K562 (cell line): ENCODE data around the gene EVPL. TPM values are rescaled to one million over a fixed set of nuclear protein-coding genes. Genes with fewer than 3 reads are reported as not detected.

Source experiments
- CEBPZ ChIP-seq: fragments of 150-350 bp; IDR thresholded peaks from 2 replicates; pipeline ENCODE4 v1.6.1; 2014; ENCODE audit warnings: low read depth, mild to moderate bottlenecking, low read length, borderline replicate concordance
- CREM ChIP-seq: IDR thresholded peaks from 2 replicates; pipeline ENCODE4 v1.6.1; 2014; ENCODE audit warnings: antibody characterized with exemption, low read depth
- GTF2F1 ChIP-seq: IDR thresholded peaks from 2 replicates; pipeline ENCODE4 v1.6.1; 2011; ENCODE audit warnings: low read depth, low read length, improper control_type of control experiment
- MAX ChIP-seq: sonication (generic); formaldehyde crosslinking; IDR thresholded peaks from 2 replicates; pipeline ENCODE4 v1.9.0; 2022; ENCODE audit warnings: mild to moderate bottlenecking, missing genetic modification reagents
- NUFIP1 ChIP-seq: fragments of 450-650 bp; IDR thresholded peaks from 2 replicates; pipeline ENCODE4 v1.6.1; 2018; ENCODE audit not compliant: partially characterized antibody
- REST ChIP-seq, 2 experiments: fragments of 450-650 bp; formaldehyde crosslinking in 1 of 2; IDR thresholded peaks; 2 replicates each; pipeline versions ENCODE4 v1.4.0 to v1.6.1; 2014 to 2020; ENCODE audit warnings: mild to moderate bottlenecking in 2 of 2, borderline replicate concordance in 1 of 2, low read depth in 1 of 2
- RFX7 ChIP-seq: fragments of 250-450 bp; sonication (Bioruptor Pico); IDR thresholded peaks from 2 replicates; pipeline ENCODE4 v1.5.1; 2021; ENCODE audit warnings: mild to moderate bottlenecking
- SMC3 ChIP-seq: conservative IDR thresholded peaks from 2 replicates; pipeline ENCODE4 v1.6.1; 2011; ENCODE audit warnings: low read depth, low read length, improper control_type of control experiment; ENCODE audit not compliant: insufficient read depth
- SP1 ChIP-seq: sonication (generic); formaldehyde crosslinking; IDR thresholded peaks from 2 replicates; pipeline ENCODE4 v1.8.1; 2022; ENCODE audit warnings: mild to moderate bottlenecking, missing genetic modification reagents
- STAG1 ChIP-seq: sonication (generic); formaldehyde crosslinking; IDR thresholded peaks from 2 replicates; pipeline ENCODE4 v1.5.0; 2020; ENCODE audit warnings: missing genetic modification reagents, borderline replicate concordance
- ZBTB26 ChIP-seq: fragments of 450-650 bp; formaldehyde crosslinking; IDR thresholded peaks from 2 replicates; pipeline ENCODE4 v1.4.0; 2022; ENCODE audit warnings: missing genetic modification characterization
- ZFP1 ChIP-seq: fragments of 450-650 bp; formaldehyde crosslinking; IDR thresholded peaks from 2 replicates; pipeline ENCODE4 v1.4.0; 2020; ENCODE audit warnings: mild to moderate bottlenecking, mixed read lengths
- ZNF347 ChIP-seq: fragments of 450-650 bp; formaldehyde crosslinking; IDR thresholded peaks from 2 replicates; pipeline ENCODE4 v1.4.0; 2020; ENCODE audit warnings: low read depth, mild to moderate bottlenecking, moderate library complexity
- ZNF77 ChIP-seq: fragments of 250-450 bp; sonication (Bioruptor Pico); IDR thresholded peaks from 2 replicates; pipeline ENCODE4 v1.5.0; 2020
- polyA plus RNA-seq, 8 experiments: library from polyadenylated mRNA; depleted of rRNA in 4 of 8; stranded (reverse) in 5 of 8; unstranded in 3 of 8; fragments of >200 nt; fragmentation: Nextera tagmentation in 2 of 8; fragmentation: Illumina TruSeq in 1 of 8; extraction: Ambion mirVana in 2 of 8; extraction: Trizol in 1 of 8; gene quantifications; 2 replicates each; pipeline versions ENCODE4 v1.2.1 to v1.2.3, GENCODE V29; 2011 to 2014; ENCODE audit warnings: inconsistent platforms in 1 of 8, missing spikeins in 1 of 8
- total RNA-seq, 7 experiments: library from RNA; depleted of rRNA in 6 of 7; stranded (reverse); fragments of >200 nt in 6 of 7; fragmentation: Illumina TruSeq in 2 of 7; extraction: Trizol in 2 of 7; gene quantifications; 2 replicates each; pipeline versions ENCODE4 v1.2.1 to v1.2.3, GENCODE V29; 2011 to 2021; ENCODE audit warnings: low replicate concordance in 1 of 7

EVPL gene
- total and polyA plus RNA-seq, 9 of the 15 experiments (the other 6 are each of a cell fraction or from before 2014, with no cell fraction given): 0.08 to 0.18 (median 0.16) TPM; not detected in 5

GRCh38 chr17:76000016-76000754 is 26.9 kb downstream of the EVPL start (continued):
- TF ChIP-seq SP1: 0 out of 2 replicates have a peak, but pooled peaks have one; percentile 32
- TF ChIP-seq RFX7: no peak
- no peak for TF ChIP-seq ZNF347 (CRISPR knock-in tag)
- peak; percentile 23; the same call in 1 of the 2 replicates for TF ChIP-seq CREM
- peak; percentile 22; the same call in 1 of the 2 replicates for TF ChIP-seq REST (IDR thresholded peaks at IDR 0.05; ENCODE audit: borderline replicate concordance)
- no peak for TF ChIP-seq REST (CRISPR knock-in tag; IDR thresholded peaks at IDR 0.05; ENCODE audit: low read depth)
- TF ChIP-seq NUFIP1: no peak
- TF ChIP-seq ZBTB26 (CRISPR knock-in tag): no peak
- TF ChIP-seq STAG1: 0 out of 2 replicates have a peak, but pooled peaks have one; percentile 52
- peak; percentile 50; the same call in 1 of the 2 replicates for TF ChIP-seq SMC3
- peak; percentile 52; the same call in 1 of the 2 replicates for TF ChIP-seq MAX (CRISPR knock-in tag)
- no peak for TF ChIP-seq ZNF77 (CRISPR knock-in tag)
- TF ChIP-seq ZFP1 (CRISPR knock-in tag): peak; percentile 24; the same call in 1 of the 2 replicates
- TF ChIP-seq CEBPZ: no peak
- TF ChIP-seq GTF2F1: no peak
